Omental fat pad (tissue), 4 donors: ENCODE measurements around the gene PEX6. TPM values are rescaled to one million over a fixed set of nuclear protein-coding genes. Genes with fewer than 3 reads are reported as not detected.

Experiments
- ATAC-seq: fragments of 150-250 bp; one replicate; pipeline ENCODE4 v1.9.1; 2016; ENCODE audit warnings: mild to moderate bottlenecking, moderate library complexity; ENCODE audit not compliant: low FRiP score
- DNase-seq: peaks from one replicate; pipeline ENCODE4 v3.0.0-alpha.2; 2019; ENCODE audit warnings: low spot score
- total RNA-seq, 4 donors: library from RNA; depleted of rRNA; stranded (reverse); fragments of >200 nt; gene quantifications; one replicate each; pipeline ENCODE4 v1.1.0, GENCODE V29; 2016
- TF ChIP-seq, protein P1 (sequence below), 3 donors: fragments of 450-650 bp; IDR thresholded peaks; one replicate each; pipeline ENCODE4 v1.5.1; 2016 to 2017; ENCODE audit warnings: antibody characterized with exemption in 3 of 3, mild to moderate bottlenecking in 3 of 3, moderate library complexity in 2 of 3

Gene PEX6, protein sequence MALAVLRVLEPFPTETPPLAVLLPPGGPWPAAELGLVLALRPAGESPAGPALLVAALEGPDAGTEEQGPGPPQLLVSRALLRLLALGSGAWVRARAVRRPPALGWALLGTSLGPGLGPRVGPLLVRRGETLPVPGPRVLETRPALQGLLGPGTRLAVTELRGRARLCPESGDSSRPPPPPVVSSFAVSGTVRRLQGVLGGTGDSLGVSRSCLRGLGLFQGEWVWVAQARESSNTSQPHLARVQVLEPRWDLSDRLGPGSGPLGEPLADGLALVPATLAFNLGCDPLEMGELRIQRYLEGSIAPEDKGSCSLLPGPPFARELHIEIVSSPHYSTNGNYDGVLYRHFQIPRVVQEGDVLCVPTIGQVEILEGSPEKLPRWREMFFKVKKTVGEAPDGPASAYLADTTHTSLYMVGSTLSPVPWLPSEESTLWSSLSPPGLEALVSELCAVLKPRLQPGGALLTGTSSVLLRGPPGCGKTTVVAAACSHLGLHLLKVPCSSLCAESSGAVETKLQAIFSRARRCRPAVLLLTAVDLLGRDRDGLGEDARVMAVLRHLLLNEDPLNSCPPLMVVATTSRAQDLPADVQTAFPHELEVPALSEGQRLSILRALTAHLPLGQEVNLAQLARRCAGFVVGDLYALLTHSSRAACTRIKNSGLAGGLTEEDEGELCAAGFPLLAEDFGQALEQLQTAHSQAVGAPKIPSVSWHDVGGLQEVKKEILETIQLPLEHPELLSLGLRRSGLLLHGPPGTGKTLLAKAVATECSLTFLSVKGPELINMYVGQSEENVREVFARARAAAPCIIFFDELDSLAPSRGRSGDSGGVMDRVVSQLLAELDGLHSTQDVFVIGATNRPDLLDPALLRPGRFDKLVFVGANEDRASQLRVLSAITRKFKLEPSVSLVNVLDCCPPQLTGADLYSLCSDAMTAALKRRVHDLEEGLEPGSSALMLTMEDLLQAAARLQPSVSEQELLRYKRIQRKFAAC
- total RNA-seq: 10 to 100 TPM in 3 of 4 donors, 1 to 10 TPM in 1; 5.0 to 22.1 (median 12.8) TPM

DNA sequence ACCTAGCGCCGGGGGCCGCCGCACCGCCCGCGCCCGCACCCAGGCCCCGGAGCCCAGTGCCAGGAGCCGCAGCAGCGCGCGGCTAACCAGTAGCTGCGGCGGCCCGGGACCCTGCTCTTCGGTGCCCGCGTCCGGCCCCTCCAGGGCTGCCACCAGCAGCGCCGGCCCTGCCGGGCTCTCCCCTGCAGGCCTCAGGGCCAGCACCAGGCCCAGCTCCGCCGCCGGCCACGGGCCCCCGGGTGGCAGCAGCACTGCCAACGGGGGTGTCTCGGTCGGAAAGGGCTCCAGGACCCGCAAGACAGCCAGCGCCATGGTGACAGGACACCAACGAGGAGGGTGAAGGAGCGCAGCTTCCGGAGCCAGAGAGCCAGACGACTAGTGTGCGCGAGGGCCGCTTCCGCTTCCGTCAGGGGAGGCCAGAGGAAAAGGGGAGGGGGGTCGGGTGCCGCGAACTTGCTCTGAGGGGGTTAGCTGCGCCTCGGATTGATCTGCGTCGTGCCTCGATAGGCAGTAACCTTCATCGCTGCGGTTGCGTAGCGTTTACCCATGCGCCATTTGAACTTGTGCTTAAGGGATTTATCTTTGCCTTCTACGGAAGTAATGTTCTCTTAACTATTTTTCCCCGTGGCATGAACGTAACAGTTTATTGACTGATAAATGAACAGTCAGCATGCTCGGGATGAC lies at the start of gene PEX6:
PEX6 (minus strand) TSS at position 343 of the 684 bp plus-strand sequence; CDS start at position 312, 31 bp downstream.
- peak; percentile 88 for ATAC-seq
- TF ChIP-seq, protein P1, sequence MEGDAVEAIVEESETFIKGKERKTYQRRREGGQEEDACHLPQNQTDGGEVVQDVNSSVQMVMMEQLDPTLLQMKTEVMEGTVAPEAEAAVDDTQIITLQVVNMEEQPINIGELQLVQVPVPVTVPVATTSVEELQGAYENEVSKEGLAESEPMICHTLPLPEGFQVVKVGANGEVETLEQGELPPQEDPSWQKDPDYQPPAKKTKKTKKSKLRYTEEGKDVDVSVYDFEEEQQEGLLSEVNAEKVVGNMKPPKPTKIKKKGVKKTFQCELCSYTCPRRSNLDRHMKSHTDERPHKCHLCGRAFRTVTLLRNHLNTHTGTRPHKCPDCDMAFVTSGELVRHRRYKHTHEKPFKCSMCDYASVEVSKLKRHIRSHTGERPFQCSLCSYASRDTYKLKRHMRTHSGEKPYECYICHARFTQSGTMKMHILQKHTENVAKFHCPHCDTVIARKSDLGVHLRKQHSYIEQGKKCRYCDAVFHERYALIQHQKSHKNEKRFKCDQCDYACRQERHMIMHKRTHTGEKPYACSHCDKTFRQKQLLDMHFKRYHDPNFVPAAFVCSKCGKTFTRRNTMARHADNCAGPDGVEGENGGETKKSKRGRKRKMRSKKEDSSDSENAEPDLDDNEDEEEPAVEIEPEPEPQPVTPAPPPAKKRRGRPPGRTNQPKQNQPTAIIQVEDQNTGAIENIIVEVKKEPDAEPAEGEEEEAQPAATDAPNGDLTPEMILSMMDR (IDR thresholded peaks at IDR 0.05): no peak
- peak; percentile 55 for DNase-seq

DNA sequence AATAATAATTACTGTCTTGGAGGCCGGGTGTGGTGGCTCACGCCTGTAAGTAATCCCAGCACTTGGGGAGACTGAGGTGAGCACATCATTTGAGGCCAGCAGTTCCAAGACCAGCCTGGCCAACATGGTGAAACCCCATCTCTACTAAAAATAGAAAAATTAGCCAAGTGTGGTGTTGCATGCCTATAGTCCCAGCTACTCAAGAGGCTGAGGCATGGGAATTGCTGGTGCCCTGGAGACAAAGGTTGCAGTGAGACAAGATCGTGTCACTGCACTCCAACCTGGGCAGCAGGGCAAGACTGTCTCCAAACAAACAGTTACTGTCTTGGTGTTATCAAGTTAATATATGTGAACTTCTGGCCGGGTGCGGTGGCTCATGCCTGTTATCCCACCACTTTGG lies 47.4 kb upstream of the PEX6 start:
- ATAC-seq (no peak), DNase-seq (no peak)

DNA sequence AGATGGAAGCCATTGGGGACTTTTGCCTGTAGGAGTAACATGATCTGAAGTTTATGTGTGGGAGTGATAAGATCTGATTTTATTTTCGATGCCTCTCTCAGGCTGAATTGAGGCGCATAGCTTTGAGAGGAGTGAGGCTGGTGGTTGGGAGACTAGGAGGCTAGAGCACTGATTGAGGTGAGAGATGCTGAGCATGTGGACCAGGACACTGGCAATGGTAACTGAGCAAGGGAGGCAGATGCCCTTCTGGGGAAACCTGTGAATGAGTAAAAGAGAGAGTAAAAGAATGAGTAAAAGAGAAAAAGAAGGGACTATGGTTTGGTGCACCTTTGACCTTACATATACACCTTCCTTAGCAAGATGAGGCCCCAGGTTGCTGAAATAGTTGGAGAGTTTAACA lies 45.5 kb upstream of the PEX6 start:
- DNase-seq (no peak), ATAC-seq (no peak)
- TF ChIP-seq, protein P1 (IDR thresholded peaks at IDR 0.05): no peak

More for the DNA sequence above, 47.4 kb upstream of the PEX6 start:
- TF ChIP-seq, protein P1 (IDR thresholded peaks at IDR 0.05): no peak

DNA sequence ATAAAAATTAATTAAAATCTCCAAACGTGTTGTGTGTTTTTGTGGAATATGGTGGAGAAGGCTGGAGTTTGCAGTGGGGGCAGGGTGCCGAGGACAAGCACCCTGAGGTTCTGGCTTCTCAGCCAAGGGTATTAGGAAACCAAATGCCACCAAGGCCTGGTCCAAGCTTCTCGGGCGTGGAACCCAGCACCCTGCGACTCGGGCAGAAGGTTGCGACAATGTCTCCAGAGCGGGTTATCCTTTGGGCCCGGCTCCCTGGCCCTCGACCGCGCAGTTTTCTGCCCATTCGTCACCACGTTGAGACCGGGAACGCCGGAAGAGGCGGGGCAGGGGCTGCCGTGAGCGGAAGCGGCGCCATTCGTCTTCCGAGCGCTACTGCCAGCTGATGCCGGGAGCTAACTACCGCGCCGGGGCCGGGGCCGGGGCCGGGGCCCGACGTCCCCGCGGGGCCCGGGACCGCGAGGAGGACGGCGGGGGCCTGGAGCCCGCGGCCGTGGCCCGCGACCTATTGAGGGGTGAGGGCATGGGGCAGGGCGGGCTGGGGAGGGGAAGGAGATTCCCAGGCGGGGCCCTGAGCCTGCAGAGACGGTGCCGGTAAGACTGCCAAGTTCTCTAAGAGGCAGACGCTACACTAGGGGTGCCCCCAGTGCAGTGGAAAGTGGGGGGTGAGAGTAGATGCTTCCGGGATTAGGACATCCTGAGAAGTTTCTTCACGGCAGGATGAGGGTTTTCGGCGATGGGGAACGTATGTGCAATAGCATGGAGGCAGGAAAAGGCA lies 42.5 kb upstream of the PEX6 start, which contains the start of gene RRP36:
RRP36 (plus strand) TSS at position 354 of the 778 bp plus-strand sequence; CDS start at position 386, 32 bp downstream.
- TF ChIP-seq, protein P1 (IDR thresholded peaks at IDR 0.05): no peak
- ATAC-seq (peak; percentile 81), DNase-seq (peak; percentile 61)

DNA sequence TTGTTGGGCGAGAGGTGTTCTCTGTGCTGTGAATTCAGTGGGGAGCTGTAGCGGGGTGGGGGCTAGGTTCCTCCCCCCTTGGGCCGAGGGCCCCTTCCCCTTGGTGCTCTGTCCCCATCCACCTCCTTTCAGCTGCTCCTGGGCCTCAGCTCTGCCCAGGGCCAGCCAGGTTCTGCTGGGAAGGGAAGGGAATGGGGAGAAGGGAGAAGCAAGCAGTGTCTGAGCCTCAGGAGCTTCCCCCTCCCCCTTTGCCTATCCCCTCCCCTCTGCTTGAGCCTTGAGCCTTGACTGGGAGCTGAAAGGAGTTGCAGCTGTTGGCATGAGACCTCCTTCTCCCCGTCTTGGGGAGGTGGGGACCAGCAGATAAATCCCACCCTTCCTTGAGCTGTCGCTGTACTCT lies 41.9 kb upstream of the PEX6 start:
- DNase-seq: no peak
- no peak for ATAC-seq
- TF ChIP-seq, protein P1 (IDR thresholded peaks at IDR 0.05): no peak
